SU-DHL-6 (cell line): ENCODE data around the gene STC2.

ENCODE experiments used
- H2AFZ ChIP-seq: fragments of 200-600 bp; sonication (generic); 2 replicates; pipeline ENCODE4 v1.6.1; 2014; ENCODE audit warnings: low read depth, mild to moderate bottlenecking, moderate library complexity, mixed read lengths, antibody characterized with exemption, low read length; ENCODE audit not compliant: severe bottlenecking
- H3F3A ChIP-seq: fragments of 200-600 bp; shearing (Covaris generic); 2 replicates; pipeline ENCODE4 v1.6.0; 2016; ENCODE audit warnings: antibody characterized with exemption, mild to moderate bottlenecking; ENCODE audit not compliant: insufficient read depth
- H3K27ac ChIP-seq: fragments of 200-600 bp; sonication (generic); 2 replicates; pipeline ENCODE4 v1.5.1; 2016; ENCODE audit warnings: low read depth, mild to moderate bottlenecking, low read length, moderate library complexity, mixed read lengths
- H3K27me3 ChIP-seq: fragments of 200-600 bp; sonication (generic), shearing (Covaris generic); 2 replicates; pipeline ENCODE4 v1.6.0; 2014; ENCODE audit warnings: mild to moderate bottlenecking, low read length
- H3K36me3 ChIP-seq: fragments of 200-600 bp; sonication (generic); 2 replicates; pipeline ENCODE4 v1.6.1; 2014; ENCODE audit warnings: mild to moderate bottlenecking, low read length, mixed read lengths
- H3K4me2 ChIP-seq: fragments of 300-600, 200-600 bp; shearing (Covaris generic), sonication (generic); 2 replicates; pipeline ENCODE4 v1.6.0; 2014; ENCODE audit warnings: low read length, low read depth, mild to moderate bottlenecking; ENCODE audit not compliant: poor library complexity, severe bottlenecking
- H3K4me3 ChIP-seq: fragments of 200-600 bp; sonication (generic); 2 replicates; pipeline ENCODE4 v1.5.1; 2014; ENCODE audit warnings: antibody characterized with exemption, low read length, mild to moderate bottlenecking, mixed read lengths; ENCODE audit not compliant: insufficient read depth, poor library complexity, severe bottlenecking
- H3K79me2 ChIP-seq: fragments of 200-600 bp; sonication (generic); 2 replicates; pipeline ENCODE4 v1.6.1; 2014; ENCODE audit warnings: mild to moderate bottlenecking, low read length, moderate library complexity; ENCODE audit not compliant: insufficient read depth
- H3K9ac ChIP-seq: fragments of 200-600 bp; sonication (generic); 2 replicates; pipeline ENCODE4 v1.7.0; 2014; ENCODE audit warnings: mild to moderate bottlenecking, low read length
- H3K9me2 ChIP-seq: fragments of 200-600 bp; sonication (generic); replicated peaks from 2 replicates; pipeline ENCODE4 v1.6.1; 2014; ENCODE audit warnings: low read length; ENCODE audit not compliant: insufficient read depth
- H3K9me3 ChIP-seq: fragments of 200-600 bp; sonication (generic); 2 replicates; pipeline ENCODE4 v1.6.1; 2014; ENCODE audit warnings: low read length, mixed read lengths; ENCODE audit not compliant: insufficient read depth
- H4K20me1 ChIP-seq: fragments of 200-600 bp; sonication (generic); 2 replicates; pipeline ENCODE4 v1.6.1; 2014; ENCODE audit warnings: low read depth, mild to moderate bottlenecking, antibody characterized with exemption, low read length, moderate library complexity, mixed read lengths
- CTCF ChIP-seq: fragments of 200-600 bp; sonication (generic); IDR thresholded peaks from one replicate; pipeline ENCODE4 v1.5.1; 2017; ENCODE audit warnings: antibody characterized with exemption, mild to moderate bottlenecking, low read length, moderate library complexity; ENCODE audit not compliant: insufficient read depth, poor library complexity, severe bottlenecking
- EZH2phosphoT487 ChIP-seq: fragments of 200-600 bp; sonication (generic), shearing (Covaris generic); conservative IDR thresholded peaks from 2 replicates; pipeline ENCODE4 v1.6.1; 2018; ENCODE audit warnings: mild to moderate bottlenecking, antibody characterized with exemption, low read length, moderate library complexity, mixed read lengths

Gene STC2

GRCh38 chr5:173311818-173312585, 16.2 kb downstream of the STC2 start:
- Histone ChIP-seq H3K9ac (no peak overlapping the region), H3K36me3 (no peaks in the 10 kb centered on the region), H4K20me1 (no peaks in the 10 kb centered on the region), H3F3A (no peaks in the 10 kb centered on the region), H3K4me3 (no peak overlapping the region), H3K4me2 (no peak overlapping the region), H3K9me3 (no peaks in the 10 kb centered on the region), H3K27ac (no peak overlapping the region), H3K79me2 (no peaks in the 10 kb centered on the region), H2AFZ (no peak overlapping the region), H3K27me3 (no peaks in the 10 kb centered on the region), H3K9me2 (no peaks in the 10 kb centered on the region)
- TF ChIP-seq CTCF: no peak
- no peak for TF ChIP-seq EZH2phosphoT487

GRCh38 chr5:173310861-173311785, 17.1 kb downstream of the STC2 start:
- no peak overlapping the region for H3K9ac ChIP-seq
- H3K27ac ChIP-seq: no peak overlapping the region
- H3K9me2 ChIP-seq: no peaks in the 10 kb centered on the region
- no peaks in the 10 kb centered on the region for H3K79me2 ChIP-seq
- H2AFZ ChIP-seq: no peak overlapping the region
- H4K20me1 ChIP-seq: no peaks in the 10 kb centered on the region
- H3K4me2 ChIP-seq: no peak overlapping the region
- H3K4me3 ChIP-seq: no peak overlapping the region
- H3F3A ChIP-seq: no peaks in the 10 kb centered on the region
- no peaks in the 10 kb centered on the region for H3K27me3 ChIP-seq
- no peaks in the 10 kb centered on the region for H3K9me3 ChIP-seq
- TF ChIP-seq CTCF (no peak), EZH2phosphoT487 (no peak)
- H3K36me3 ChIP-seq: no peaks in the 10 kb centered on the region

- Histone ChIP-seq H3K27me3 (no peaks in the 10 kb centered on the region), H3K4me2 (no peak overlapping the region), H3K36me3 (no peaks in the 10 kb centered on the region), H3K79me2 (no peaks in the 10 kb centered on the region), H3K9me2 (no peaks in the 10 kb centered on the region), H3K4me3 (no peak overlapping the region), H4K20me1 (no peaks in the 10 kb centered on the region), H3K27ac (no peak overlapping the region), H3K9ac (no peak overlapping the region), H2AFZ (no peak overlapping the region), H3K9me3 (no peaks in the 10 kb centered on the region), H3F3A (no peaks in the 10 kb centered on the region)
- no peak for TF ChIP-seq CTCF
- TF ChIP-seq EZH2phosphoT487: no peak
Measured at GRCh38 chr5:173310218-173310769, 17.9 kb downstream of the STC2 start.
